GM21717 (cell line): ENCODE results near the gene OTUD3.

Experiments
- ATAC-seq: cut with Tn5 transposase; IDR thresholded peaks from one replicate; pipeline ENCODE4 v1.9.1; 2021; ENCODE audit warnings: mild to moderate bottlenecking, moderate library complexity; ENCODE audit not compliant: unreplicated experiment

OTUD3 gene

DNA sequence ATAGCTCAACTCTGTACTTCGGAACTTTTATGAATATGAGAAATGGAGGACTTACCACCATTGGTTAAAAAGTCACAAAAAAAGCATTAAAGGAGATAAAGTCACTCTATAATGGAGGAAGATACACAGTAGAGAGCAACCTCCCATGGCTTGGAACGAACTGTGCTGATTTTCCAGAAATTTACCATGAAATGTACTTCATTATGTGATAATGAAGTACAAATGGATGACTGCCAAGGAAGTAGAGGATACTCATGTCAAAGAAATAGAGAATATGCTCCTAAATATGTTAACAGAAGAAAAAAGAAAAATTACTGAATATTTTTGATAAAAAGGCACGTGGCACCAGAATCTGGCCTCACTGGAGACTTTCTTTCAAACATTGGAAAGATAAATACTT is 64.8 kb downstream of the OTUD3 start:
- no peak for ATAC-seq

GRCh38 chr1:19949016-19949415 is 66.8 kb downstream of the OTUD3 start:
- no peak for ATAC-seq

- no peak for ATAC-seq
Measured at GRCh38 chr1:19954059-19954458, 71.9 kb downstream of the OTUD3 start.

DNA sequence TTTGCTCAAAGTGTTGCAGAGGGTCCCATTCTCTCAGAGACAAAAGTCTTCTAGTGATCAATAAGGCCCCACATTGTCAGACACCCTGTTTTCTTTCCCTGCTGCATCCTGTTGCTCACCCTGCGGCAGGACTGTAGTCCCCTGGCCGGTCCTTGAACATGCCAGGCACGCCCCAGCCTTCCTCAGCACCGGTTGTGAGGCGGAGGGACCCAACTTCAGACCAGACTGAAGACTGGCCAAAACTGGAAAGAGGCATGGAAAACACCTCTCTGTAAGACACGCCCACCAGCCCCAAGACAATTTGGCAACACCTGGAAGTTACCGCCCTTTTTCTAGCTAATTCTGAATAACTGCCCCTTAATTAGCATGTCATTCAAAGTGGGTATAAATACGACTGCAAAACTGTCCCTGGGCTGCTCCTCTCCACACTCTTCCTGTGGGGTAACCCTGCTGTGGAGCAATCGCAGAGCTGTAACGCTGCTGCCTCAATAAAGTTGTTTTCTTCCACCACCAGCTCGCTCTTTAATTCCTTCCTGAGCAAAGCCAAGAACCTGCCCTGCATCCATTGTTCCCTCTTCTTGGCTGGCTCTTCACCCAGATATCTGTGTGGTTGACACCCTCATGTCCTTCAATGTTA is 73.5 kb downstream of the OTUD3 start:
- no peak for ATAC-seq

DNA sequence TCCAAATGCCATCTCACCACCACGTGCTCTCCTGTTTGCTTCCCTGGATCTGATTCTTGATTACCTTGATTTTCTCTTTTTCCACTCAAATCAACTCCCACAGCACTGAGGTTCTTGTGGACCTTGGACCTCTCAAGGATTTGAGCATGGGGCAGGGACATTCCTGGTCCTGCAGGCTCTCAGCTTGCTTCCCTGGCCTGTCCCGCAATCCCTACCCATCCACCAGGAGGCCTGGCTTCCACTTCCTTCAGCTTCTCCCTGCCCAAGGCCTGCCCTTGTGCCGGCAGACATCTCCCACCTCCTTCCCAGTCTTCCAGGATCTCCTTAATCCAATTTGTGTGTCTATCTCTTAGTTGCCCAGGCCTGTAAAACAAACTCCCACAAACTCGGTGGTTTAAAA is 75.6 kb downstream of the OTUD3 start:
- ATAC-seq: no peak

DNA sequence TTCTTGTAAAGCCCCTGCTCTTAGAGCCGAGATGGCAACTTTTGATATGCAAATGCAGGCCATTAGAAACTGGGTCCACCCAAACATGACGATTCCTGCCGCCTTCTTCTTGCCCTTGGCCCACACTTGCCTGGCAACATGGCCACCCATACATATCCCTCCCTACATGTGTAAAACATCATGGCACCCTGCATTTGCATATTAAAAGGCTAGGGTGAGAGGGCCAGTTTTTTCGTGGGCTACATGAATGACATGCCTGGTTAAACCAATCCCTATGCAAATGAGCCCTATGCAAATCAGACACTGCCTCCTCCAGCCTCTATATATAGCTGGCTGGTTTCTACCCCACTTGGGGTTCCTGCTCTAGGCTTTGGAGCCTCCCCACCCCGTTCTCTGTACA is 78.4 kb downstream of the OTUD3 start:
- no peak for ATAC-seq
